ENCODE measurements around the gene CGGBP1.
A peak's percentile ranks its signal among the peaks of the same experiment; 100 is the strongest.
"Not testable (repeated sequence)": the region's sequence is repeated elsewhere in the genome, so short reads cannot be mapped to it uniquely, and the experiment has no call there.

Gene CGGBP1

DNA sequence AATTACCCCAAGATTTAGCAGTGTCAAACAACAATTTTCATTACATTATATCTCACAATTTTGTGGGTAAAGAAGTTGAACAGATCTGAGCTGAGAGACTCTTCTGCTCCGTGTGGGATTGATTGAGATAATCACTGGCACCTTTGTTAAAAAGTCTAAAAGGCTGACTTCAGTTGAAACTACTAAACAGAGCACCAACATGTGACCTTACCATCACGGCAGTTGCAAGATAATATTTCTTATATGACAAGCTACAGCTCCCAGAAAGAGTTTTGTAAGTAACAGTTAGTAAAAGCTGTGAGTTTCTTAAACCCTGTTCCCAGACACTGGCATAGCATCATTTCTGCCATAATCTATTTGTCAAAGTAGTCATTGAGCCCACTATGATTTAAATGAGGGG lies 25.0 kb downstream of the CGGBP1 start:
- no peak for DNase-seq

DNA sequence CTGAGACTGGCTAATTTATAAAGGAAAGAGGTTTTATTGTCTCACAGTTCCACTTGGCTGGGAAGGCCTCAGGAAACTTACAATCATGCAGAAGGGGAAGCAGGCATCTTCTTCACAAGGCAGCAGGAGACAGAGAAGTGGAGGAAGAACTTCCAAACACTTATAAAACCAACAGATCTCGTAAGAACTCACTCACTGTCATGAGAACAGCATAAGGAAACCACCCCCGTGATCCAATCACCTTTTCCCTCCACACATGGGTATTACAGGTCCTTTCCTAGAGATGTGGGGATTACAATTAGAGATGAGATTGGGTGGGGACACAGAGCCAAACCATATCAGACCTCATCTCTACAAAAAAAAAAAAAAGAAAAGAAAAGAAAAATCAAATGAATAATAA lies 25.7 kb downstream of the CGGBP1 start:
- no peak for DNase-seq

DNA sequence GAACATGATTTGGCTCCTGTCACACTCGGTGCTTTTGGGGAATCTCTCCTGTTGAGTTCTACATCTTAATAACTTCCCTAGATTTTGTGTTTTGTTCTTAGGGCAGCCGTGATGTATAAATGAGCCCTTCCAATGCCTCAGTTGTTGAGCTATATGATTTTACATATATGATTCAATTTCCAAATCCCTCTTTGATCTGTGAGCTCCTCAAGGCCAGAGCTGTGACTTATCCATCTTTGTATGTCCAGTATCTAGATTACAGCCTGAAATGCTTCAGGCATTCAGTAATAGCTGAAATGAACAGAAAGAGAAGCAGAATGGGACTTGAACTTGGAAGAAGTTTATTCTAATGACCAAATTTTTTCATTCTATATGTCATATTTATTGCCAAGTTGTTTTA lies 26.6 kb downstream of the CGGBP1 start:
- no peak for DNase-seq

GRCh38 chr3:88031642-88032077 lies 27.1 kb downstream of the CGGBP1 start:
- peak; percentile 70 for DNase-seq

DNA sequence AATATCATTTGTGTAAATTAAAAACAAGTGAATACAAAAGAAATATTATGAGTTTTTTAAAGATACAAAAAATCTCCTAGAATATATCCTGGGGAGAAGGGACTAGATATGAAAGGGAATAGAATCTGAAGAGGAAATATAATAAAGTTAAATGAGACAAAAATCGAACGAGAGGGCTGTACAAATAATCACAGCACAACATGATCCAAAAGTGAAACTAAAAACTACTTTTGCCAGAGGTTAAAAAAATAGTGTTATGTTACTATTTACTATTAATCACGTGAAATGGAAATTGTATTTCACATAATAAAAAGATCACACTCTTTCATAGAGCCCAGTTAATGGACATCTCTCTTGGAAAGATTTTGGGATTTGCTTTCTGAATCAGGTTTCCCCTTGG lies 28.6 kb downstream of the CGGBP1 start:
- DNase-seq: peak; percentile 27

- no peak for DNase-seq
Measured at GRCh38 chr3:88028876-88029275, 29.9 kb downstream of the CGGBP1 start.

DNA sequence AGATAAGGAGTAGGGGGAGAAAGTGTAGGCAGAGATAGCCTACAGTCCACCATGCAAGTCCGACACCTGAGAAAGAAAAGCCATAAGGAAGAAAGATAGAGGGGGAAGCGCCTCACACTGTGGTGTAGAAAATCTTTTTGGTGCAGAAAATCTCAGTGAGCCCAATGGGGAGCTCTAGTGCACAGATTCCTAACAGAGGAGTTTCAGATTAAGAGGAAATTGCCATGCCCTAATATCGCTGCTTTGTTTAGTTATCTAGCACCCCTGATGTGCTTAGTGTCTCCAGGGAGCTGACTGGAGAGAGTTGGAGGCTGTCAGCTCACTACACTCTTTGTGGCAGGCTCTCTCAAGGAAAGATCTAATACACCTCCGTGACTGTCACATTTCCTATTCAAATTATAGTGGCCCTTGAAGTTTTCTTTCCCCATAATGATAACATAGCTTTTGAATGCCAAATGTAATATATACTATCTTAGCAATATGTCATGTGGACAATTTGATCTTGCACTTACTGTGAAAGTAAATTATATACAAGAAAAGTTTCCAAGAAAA lies 33.7 kb downstream of the CGGBP1 start:
- DNase-seq: no peak

DNA sequence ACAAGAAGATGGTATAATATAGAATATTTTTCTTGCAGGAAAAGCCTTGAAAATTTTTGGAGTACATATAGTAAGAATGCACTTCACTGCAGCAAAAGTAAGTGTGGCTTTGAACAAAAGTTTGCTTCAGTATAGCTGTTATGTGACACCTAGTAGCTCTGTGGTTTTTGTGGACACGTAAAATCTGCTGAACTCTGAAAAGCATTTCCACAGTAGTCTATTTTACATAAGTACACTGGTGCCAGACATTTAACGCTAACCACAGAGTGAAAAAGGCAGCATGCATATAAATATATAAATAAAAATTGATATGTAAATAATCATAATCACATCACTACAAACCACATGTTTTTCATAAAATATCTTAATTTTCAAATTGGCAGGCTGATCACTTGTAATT lies 39.8 kb downstream of the CGGBP1 start:
- DNase-seq: peak; percentile 53

DNA sequence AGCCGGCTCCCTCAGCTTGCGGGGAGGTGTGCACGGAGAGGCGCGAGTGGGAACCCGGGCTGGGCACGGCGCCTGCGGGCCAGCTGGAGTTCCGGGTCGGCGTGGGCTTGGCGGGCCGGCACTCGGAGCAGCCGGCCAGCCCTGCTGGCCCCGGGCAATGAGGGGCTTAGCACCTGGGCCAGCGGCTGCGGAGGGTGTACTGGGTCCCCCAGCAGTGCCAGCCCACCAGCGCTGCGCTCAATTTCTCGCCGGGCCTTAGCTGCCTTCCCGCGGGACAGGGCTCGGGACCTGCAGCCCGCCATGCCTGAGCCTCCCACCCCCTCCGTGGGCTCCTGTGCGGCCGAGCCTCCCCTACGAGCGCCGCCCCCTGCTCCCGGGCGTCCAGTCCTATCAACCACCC lies 43.1 kb downstream of the CGGBP1 start:
- DNase-seq: not testable (repeated sequence)

DNA sequence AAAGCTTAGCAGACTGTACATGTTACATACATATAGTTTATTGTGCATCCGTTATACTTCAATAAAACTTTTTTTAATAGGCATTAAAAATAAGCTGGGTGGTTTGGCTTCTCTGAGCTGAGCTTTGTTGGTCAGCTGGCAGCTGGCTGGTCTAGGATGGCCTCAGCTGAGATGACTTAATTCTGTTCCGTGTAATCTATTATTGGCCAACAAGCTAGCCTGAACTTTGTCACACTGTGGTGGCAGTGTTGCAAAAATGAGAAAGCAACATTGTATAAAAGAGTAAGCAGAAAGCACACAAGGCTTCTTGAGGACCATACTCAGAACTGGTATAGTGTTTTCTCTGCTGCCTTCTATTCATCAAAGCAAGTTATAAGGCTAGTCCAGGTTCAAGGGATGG lies 45.2 kb downstream of the CGGBP1 start:
- DNase-seq: no peak

DNA sequence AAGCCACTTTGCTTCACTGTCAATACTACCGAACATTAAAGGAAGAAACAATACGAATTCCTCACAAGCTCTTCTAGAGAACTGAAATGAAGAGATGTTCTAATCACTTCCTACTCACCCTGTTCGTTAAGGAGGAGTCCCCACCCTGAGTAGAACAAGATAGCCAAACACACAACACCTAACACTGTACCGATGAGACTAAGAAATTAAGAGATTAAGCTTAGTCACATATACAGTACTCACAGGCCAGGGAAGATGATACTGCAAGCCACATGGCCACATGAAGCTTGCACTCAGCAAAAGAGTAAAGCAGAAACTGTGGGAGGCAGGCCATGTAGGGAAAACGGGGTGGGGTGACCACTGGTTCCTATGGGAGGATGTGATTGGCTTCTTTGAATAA lies 48.0 kb downstream of the CGGBP1 start:
- no peak for DNase-seq

DNA sequence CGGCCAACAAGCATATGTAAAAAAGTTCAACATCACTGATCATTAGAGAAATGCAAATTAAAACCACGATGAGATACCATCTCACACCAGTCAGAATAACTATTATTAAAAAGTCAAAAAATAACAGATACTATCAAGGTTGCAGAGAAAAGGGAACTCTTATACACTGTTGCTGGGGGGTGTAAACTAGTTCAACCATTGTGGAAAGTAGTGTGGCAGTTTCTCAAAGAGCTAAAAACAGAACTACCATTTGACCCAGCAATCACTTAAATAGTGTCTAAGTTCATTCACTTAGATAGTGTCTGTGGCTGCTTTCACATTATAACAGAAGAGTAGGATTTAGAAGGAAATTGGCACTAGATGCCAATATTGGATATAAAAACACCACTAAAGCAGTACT lies 49.7 kb downstream of the CGGBP1 start:
- DNase-seq: no peak

DNA sequence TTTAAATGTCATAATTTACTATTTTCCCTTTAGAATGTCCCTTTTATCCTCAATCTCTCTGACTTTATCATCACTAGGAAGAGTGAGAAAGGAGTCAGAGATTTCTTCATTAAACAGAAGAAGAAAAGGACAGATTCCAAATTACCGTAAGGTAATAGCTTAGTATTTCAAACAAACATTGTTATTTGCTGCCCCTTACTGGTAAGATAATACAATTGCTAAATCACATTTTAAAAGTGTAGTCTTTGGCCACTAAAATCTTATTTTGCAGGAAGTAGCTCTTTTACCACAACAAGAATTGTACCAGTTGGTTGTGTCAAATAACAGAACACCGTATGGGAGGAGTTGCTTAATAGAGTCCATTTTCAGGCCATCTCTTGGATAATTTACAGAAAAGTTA lies 53.7 kb downstream of the CGGBP1 start:
- DNase-seq: peak; percentile 62

GRCh38 chr3:88003115-88003755 lies 55.6 kb downstream of the CGGBP1 start:
- DNase-seq: peak; percentile 47

GRCh38 chr3:88002448-88002847 lies 56.4 kb downstream of the CGGBP1 start:
- DNase-seq: no peak
